Neuron (in vitro differentiated cells): ENCODE results near the gene INPP5F.
"Not testable (repeated sequence)": the region's sequence is repeated elsewhere in the genome, so short reads cannot be mapped to it uniquely, and the experiment has no call there.

Experiments used
- H2AFZ ChIP-seq: one replicate; pipeline ENCODE4 v1.6.1; 2013; ENCODE audit warnings: low read depth, mild to moderate bottlenecking, inconsistent platforms, low read length, moderate library complexity
- H3K27me3 ChIP-seq: one replicate; pipeline ENCODE4 v1.6.1; 2013; ENCODE audit warnings: low read length; ENCODE audit not compliant: insufficient read depth
- H3K36me3 ChIP-seq: one replicate; pipeline ENCODE4 v1.6.1; 2013; ENCODE audit warnings: low read length; ENCODE audit not compliant: insufficient read depth
- H3K4me1 ChIP-seq: one replicate; pipeline ENCODE4 v1.6.1; 2013; ENCODE audit warnings: low read length; ENCODE audit not compliant: insufficient read depth
- H3K4me3 ChIP-seq: 2 replicates; pipeline ENCODE4 v1.5.1; 2013; ENCODE audit warnings: mild to moderate bottlenecking, low read length, moderate library complexity
- H3K9me3 ChIP-seq: one replicate; pipeline ENCODE4 v1.6.1; 2013; ENCODE audit warnings: low read length

Gene INPP5F

GRCh38 chr10:119691726-119692125, 34.1 kb upstream of the INPP5F start:
- no peaks in the 10 kb centered on the region for H3K27me3 ChIP-seq
- H3K4me3 ChIP-seq = no peak overlapping the region
- H3K4me1 ChIP-seq = peaks cover 20% of the 10 kb centered on the region
- H3K9me3 ChIP-seq = peaks cover 3% of the 10 kb centered on the region
- H2AFZ ChIP-seq = no peak overlapping the region
- H3K36me3 ChIP-seq = no peaks in the 10 kb centered on the region

DNA sequence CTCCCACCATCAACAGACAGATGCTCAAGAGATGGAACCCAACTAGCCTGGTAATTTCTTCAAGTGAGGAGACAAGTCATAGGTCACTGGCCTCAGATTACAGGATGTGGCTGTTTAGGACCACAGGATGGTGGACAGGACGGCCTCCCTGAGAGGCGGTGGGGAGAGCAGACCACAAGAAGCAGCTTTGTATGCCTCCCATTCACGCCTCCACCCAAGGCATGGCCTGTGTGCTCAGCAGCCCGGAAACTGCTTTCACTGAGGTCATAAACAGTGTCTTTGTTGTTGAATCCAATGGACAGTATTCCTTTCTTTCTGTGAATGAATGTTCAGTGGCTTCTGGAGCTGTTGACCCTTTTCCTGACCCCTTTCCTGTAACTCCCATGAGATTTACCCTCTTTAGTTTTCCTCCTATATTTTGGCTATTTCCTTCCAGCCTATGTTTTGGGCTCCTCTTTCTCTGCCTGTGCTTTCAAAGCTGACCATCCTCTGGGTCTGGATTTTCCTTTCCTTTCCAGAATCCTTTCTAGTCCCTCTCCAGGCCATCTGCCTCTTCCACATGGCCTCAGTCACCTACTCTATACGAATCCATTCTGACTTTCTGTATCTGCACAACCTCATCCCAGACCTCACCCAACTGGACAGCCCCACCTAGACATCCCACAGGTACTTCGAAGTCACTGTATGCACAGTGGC, 32.4 kb upstream of the INPP5F start:
- no peak overlapping the region for H3K4me3 ChIP-seq
- no peaks in the 10 kb centered on the region for H3K27me3 ChIP-seq
- peak overlapping the region; percentile 39 for H2AFZ ChIP-seq
- no peaks in the 10 kb centered on the region for H3K36me3 ChIP-seq
- peaks cover 16% of the 10 kb centered on the region for H3K4me1 ChIP-seq
- peaks cover 3% of the 10 kb centered on the region for H3K9me3 ChIP-seq

- Histone ChIP-seq H2AFZ (no peak overlapping the region), H3K9me3 (peaks cover 3% of the 10 kb centered on the region), H3K4me1 (peaks cover 10% of the 10 kb centered on the region), H3K4me3 (no peak overlapping the region), H3K27me3 (no peaks in the 10 kb centered on the region), H3K36me3 (no peaks in the 10 kb centered on the region)
Observed at GRCh38 chr10:119694608-119695007, 31.2 kb upstream of the INPP5F start.

- no peak overlapping the region for H2AFZ ChIP-seq
- no peaks in the 10 kb centered on the region for H3K4me1 ChIP-seq
- H3K27me3 ChIP-seq = no peaks in the 10 kb centered on the region
- no peaks in the 10 kb centered on the region for H3K9me3 ChIP-seq
- H3K36me3 ChIP-seq = no peaks in the 10 kb centered on the region
- H3K4me3 ChIP-seq = no peak overlapping the region
Observed at GRCh38 chr10:119700321-119700954, 25.4 kb upstream of the INPP5F start.

DNA sequence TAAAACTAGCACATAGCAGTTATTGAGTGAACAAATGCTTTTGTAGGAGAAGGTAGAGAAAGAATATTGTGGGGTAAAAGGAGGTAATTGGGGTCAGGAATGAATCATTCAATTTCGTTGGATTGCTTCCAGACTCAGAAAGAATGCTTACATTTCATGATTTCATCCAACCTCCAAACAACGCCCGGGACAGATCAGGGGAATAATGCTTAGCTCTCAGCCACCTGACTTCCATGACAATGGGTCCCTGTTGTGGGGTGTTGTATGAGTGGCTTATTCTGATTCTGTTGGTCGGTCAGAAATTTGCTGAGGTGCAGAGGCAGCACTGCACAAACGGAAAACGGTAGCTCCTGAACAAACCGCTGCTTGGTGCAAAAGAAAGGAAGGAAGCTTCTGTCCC, 24.0 kb upstream of the INPP5F start:
- Histone ChIP-seq H3K4me3 (no peak overlapping the region), H3K27me3 (no peaks in the 10 kb centered on the region), H3K4me1 (no peaks in the 10 kb centered on the region), H3K9me3 (no peaks in the 10 kb centered on the region), H3K36me3 (no peaks in the 10 kb centered on the region), H2AFZ (no peak overlapping the region)

- no peaks in the 10 kb centered on the region for H3K36me3 ChIP-seq
- no peaks in the 10 kb centered on the region for H3K9me3 ChIP-seq
- no peak overlapping the region for H2AFZ ChIP-seq
- H3K27me3 ChIP-seq = no peaks in the 10 kb centered on the region
- no peak overlapping the region for H3K4me3 ChIP-seq
- H3K4me1 ChIP-seq = no peaks in the 10 kb centered on the region
Observed at GRCh38 chr10:119702583-119702982, 23.3 kb upstream of the INPP5F start.

DNA sequence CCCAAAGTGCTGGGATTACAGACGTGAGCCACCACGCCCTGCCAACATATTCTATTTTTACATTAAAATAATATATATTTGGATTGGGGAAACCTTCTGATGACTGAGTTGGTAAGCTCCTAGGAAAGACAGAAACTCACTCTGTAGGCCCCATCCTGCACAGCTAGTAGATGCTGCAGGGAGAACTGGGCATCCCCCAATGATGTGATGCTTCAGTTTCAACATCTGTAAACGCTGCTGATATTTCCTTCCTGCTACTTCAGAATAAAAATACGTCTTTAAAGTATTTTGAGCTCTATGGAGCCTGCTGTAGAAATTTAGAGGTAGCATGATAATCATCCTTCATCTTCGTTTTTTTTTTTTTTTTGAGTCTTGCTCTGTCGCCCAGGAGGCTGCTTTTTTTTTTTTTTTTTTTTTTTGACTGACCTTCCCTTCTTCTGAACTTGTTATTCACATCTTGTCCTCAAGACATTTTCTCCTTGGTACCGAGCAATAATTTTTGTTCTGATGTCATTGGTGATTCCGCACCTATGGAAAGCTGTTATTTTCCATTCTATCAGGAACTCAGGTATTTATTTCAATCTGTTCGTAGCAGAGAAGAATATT, 21.8 kb upstream of the INPP5F start:
- Histone ChIP-seq H2AFZ (no peak overlapping the region), H3K36me3 (no peaks in the 10 kb centered on the region), H3K4me3 (no peak overlapping the region), H3K27me3 (no peaks in the 10 kb centered on the region), H3K9me3 (no peaks in the 10 kb centered on the region), H3K4me1 (no peaks in the 10 kb centered on the region)

GRCh38 chr10:119705434-119705831, 20.4 kb upstream of the INPP5F start:
- H3K9me3 ChIP-seq = no peaks in the 10 kb centered on the region
- H3K4me1 ChIP-seq = no peaks in the 10 kb centered on the region
- H3K27me3 ChIP-seq = no peaks in the 10 kb centered on the region
- no peak overlapping the region for H3K4me3 ChIP-seq
- H3K36me3 ChIP-seq = no peaks in the 10 kb centered on the region
- H2AFZ ChIP-seq = no peak overlapping the region

DNA sequence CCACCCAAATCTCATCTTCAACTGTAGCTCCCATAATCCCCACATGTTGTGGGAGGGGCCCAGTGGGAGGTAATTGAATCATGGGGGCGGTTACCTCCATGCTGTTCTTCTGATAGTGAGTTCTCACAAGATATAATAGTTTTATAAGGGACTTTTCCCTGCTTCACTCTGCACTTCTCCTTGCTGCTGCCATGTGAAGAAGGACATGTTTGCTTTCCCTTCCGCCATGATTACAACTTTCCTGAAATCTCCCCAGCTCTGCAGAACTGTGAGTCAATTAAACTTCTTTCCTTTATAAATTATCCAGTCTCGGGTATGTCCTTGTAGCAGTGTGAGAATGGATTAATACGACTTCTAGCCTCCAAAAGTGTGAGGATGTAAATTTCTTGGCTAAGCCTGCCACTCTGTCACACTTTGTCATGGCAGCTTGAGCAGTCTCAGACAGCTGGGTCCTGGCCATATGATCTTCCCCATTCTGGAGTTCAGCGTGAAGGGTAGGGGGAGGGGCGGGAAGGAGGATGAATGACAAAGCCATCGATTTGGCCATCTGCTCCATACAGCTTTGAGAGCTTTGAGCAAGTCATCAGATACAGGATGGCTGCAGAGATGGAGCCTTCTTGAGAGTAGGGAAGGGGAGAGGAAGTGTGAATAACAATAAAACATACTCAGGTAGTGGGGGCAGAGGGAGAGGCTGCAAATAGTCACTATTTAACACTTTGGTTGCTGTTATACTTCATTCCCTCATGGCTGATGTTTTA, 19.1 kb upstream of the INPP5F start:
- peaks cover 3% of the 10 kb centered on the region for H3K9me3 ChIP-seq
- no peak overlapping the region for H2AFZ ChIP-seq
- no peak overlapping the region for H3K4me3 ChIP-seq
- no peaks in the 10 kb centered on the region for H3K27me3 ChIP-seq
- H3K36me3 ChIP-seq = no peaks in the 10 kb centered on the region
- no peaks in the 10 kb centered on the region for H3K4me1 ChIP-seq

GRCh38 chr10:119707331-119707730, 18.5 kb upstream of the INPP5F start:
- not testable (repeated sequence) for H3K9me3 ChIP-seq, H3K4me3 ChIP-seq, H3K36me3 ChIP-seq, H3K27me3 ChIP-seq, H2AFZ ChIP-seq, H3K4me1 ChIP-seq

DNA sequence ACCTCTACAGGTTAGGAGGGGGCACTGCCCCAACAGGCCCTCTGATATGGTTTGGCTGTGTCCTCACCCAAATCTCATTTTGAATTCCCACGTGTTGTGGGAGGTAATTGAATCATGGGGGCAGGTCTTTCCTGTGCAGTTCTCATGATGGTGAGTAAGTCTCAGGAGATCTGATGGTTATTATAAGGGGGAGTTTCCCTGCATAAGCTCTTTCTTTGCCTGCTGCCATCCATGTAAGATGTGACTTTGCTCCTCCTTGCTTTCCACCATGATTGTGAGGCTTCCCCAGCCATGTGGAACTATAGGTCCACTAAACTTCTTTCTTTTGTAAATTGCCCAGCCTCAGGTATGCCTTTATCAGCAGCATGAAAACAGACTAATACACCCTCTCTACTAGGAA, 14.9 kb upstream of the INPP5F start:
- H3K4me3 ChIP-seq, H3K36me3 ChIP-seq, H2AFZ ChIP-seq: not testable (repeated sequence)

GRCh38 chr10:119713744-119714483, 11.9 kb upstream of the INPP5F start:
- Histone ChIP-seq H3K36me3 (no peaks in the 10 kb centered on the region), H3K27me3 (no peaks in the 10 kb centered on the region), H3K4me1 (peaks cover 3% of the 10 kb centered on the region), H3K9me3 (peaks cover 3% of the 10 kb centered on the region), H3K4me3 (no peak overlapping the region), H2AFZ (no peak overlapping the region)

More for the DNA sequence above, 14.9 kb upstream of the INPP5F start:
- H3K4me1 ChIP-seq, H3K9me3 ChIP-seq, H3K27me3 ChIP-seq: not testable (repeated sequence)

DNA sequence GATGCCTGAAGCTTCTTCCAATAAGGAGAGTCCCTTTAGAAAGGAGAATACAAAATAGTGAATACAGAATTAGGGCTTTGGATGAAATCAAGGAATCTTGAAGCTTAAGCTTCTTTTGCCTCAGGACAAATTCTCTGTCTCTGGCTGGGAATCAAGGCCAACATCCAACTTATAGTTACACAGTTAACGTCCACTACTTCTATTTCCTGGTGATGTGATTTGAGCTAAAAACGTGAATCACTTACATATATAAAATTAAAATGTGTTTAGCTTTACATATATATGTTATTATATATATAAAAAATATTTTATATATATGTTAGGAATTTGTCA, 11.4 kb upstream of the INPP5F start:
- Histone ChIP-seq H2AFZ (no peak overlapping the region), H3K9me3 (peaks cover 3% of the 10 kb centered on the region), H3K4me1 (peaks cover 3% of the 10 kb centered on the region), H3K36me3 (no peaks in the 10 kb centered on the region), H3K4me3 (no peak overlapping the region), H3K27me3 (no peaks in the 10 kb centered on the region)
